SK-N-SH treated with all-trans-retinoic acid at 6 μM for 48 hours (cell line): ENCODE data around the gene BCR.

Source experiments
- CREB5 ChIP-seq: fragments of 250-450 bp; sonication (Bioruptor Pico); IDR thresholded peaks from 2 replicates; pipeline ENCODE4 v1.5.1; 2020; ENCODE audit warnings: low read depth, mild to moderate bottlenecking, moderate library complexity
- CSDC2 ChIP-seq: fragments of 250-450 bp; sonication (Bioruptor Pico); IDR thresholded peaks from 2 replicates; pipeline ENCODE4 v1.5.0; 2020; ENCODE audit warnings: mild to moderate bottlenecking, moderate library complexity
- ESRRG ChIP-seq: fragments of 250-450 bp; sonication (Bioruptor Pico); IDR thresholded peaks from 2 replicates; pipeline ENCODE4 v1.6.1; 2021; ENCODE audit warnings: mild to moderate bottlenecking
- POU6F1 ChIP-seq: fragments of 250-450 bp; sonication (Bioruptor Pico); IDR thresholded peaks from 2 replicates; pipeline ENCODE4 v1.8.0; 2021; ENCODE audit warnings: low read depth, mild to moderate bottlenecking, moderate library complexity, borderline replicate concordance
- RARB ChIP-seq: fragments of 250-450 bp; sonication (Bioruptor Pico); IDR thresholded peaks from 2 replicates; pipeline ENCODE4 v1.8.0; 2021; ENCODE audit warnings: mild to moderate bottlenecking, moderate library complexity
- TOX ChIP-seq: fragments of 250-450 bp; sonication (Bioruptor Pico); IDR thresholded peaks from 2 replicates; pipeline ENCODE4 v1.8.0; 2021; ENCODE audit warnings: mild to moderate bottlenecking, moderate library complexity, borderline replicate concordance
- ZNF565 ChIP-seq: fragments of 450-650 bp; formaldehyde crosslinking; conservative IDR thresholded peaks from 2 replicates; pipeline ENCODE4 v1.5.0; 2020; ENCODE audit warnings: low read depth, mild to moderate bottlenecking, moderate library complexity
- ZNF8 ChIP-seq: fragments of 450-650 bp; formaldehyde crosslinking; IDR thresholded peaks from 2 replicates; pipeline ENCODE4 v1.5.0; 2020; ENCODE audit warnings: mild to moderate bottlenecking, moderate library complexity

GRCh38 chr22:23205339-23206049 lies 25.2 kb downstream of the BCR start:
- TF ChIP-seq TOX (CRISPR knock-in tag) (no peak), RARB (CRISPR knock-in tag) (no peak), CREB5 (CRISPR knock-in tag) (no peak), ZNF565 (no peak), POU6F1 (CRISPR knock-in tag) (no peak), ZNF8 (CRISPR knock-in tag) (no peak), ESRRG (CRISPR knock-in tag) (no peak), CSDC2 (CRISPR knock-in tag) (no peak)
